GM21619 (cell line): Measurements from ENCODE around the gene TMPRSS9.

Experiments
- ATAC-seq: cut with Tn5 transposase; IDR thresholded peaks from one replicate; pipeline ENCODE4 v1.9.1; 2021; ENCODE audit not compliant: unreplicated experiment

TMPRSS9 gene

GRCh38 chr19:2358548-2359173 is 1.4 kb upstream of the TMPRSS9 start:
- ATAC-seq, result no peak

DNA sequence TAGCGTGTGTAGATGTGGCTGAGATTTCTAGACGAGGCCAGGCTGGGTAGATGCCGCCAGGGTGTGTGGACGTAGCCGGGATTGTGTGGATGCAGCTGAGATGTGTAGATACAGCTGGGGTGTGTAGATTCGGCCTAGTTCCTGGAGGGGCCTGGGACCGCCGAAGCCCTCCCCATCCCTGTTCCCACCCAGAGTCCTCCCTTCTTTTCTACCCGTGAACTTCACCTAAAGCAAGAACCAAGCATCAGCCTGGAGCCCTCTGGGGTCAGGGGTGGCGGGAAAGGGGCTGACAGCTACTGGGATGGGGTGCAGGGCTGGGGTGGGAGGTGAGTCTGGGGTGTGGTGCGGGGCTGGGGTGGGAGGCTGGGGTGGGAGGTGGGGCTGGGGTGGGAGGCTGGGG is 768 bp downstream of the TMPRSS9 start:
- no peak for ATAC-seq

GRCh38 chr19:2361246-2362045 is 1.4 kb downstream of the TMPRSS9 start:
- no peak for ATAC-seq

- ATAC-seq, result no peak
Measured at GRCh38 chr19:2362046-2362969, 2.2 kb downstream of the TMPRSS9 start.

- no peak for ATAC-seq
Measured at GRCh38 chr19:2362970-2363300, 2.9 kb downstream of the TMPRSS9 start.

GRCh38 chr19:2363419-2363818 is 3.4 kb downstream of the TMPRSS9 start:
- ATAC-seq, result no peak

DNA sequence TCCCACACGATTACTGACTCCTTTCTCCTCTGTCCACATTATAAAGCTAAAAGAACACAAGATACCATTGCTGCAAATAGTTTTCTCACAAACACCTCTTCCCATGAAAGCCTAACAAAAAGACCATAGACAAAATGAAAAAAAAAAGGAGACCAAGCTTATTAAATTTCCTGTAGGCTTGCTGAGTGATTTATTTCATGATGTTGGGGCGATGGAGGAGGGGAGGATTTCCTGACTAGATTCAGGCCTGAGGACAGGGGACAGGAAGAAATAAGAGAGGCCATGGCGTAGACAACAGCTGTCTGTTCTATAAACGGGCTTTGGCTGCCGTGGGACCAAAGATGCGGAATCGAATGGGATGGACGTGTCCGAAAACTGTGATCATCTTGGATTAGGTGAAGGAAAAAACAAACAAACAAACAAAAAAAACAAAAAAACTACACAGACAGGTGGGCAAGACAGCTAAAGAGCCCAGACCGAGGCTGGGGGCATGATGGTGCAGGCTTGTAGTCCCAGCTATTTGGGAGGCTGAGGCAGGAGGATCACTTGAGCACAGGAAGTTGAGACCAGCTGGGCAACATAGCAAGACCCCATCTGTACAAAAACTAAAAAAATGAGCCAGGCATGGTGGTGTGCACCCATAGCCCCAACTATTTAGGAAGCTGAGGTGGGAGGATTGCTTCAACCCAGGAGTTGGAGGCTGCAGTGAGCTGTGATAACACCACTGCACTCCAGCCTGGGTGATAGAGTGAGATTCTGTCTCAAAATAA is 5.3 kb downstream of the TMPRSS9 start:
- no peak for ATAC-seq

DNA sequence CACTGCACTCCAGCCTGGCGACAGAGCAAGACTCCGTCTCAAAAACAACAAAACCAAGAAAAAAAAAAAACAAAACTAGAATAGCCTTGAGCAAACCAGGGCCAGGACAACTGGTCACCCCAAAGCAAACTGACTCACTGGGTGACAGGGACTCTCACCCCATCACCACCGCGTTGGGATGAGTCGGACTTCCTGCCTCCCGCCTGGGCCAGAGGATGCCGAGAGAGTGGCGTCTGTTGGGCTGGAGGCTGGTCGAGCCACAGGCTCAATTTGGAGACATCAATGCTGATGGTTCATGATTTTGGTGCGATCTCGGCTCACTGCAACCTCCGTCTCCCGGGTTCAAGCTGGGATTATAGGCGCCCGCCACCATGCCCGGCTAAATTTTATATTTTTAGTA is 11.6 kb downstream of the TMPRSS9 start:
- no peak for ATAC-seq

GRCh38 chr19:2372076-2372612 is 12.1 kb downstream of the TMPRSS9 start:
- ATAC-seq, result no peak

- no peak for ATAC-seq
Measured at GRCh38 chr19:2374808-2375207, 14.7 kb downstream of the TMPRSS9 start.

DNA sequence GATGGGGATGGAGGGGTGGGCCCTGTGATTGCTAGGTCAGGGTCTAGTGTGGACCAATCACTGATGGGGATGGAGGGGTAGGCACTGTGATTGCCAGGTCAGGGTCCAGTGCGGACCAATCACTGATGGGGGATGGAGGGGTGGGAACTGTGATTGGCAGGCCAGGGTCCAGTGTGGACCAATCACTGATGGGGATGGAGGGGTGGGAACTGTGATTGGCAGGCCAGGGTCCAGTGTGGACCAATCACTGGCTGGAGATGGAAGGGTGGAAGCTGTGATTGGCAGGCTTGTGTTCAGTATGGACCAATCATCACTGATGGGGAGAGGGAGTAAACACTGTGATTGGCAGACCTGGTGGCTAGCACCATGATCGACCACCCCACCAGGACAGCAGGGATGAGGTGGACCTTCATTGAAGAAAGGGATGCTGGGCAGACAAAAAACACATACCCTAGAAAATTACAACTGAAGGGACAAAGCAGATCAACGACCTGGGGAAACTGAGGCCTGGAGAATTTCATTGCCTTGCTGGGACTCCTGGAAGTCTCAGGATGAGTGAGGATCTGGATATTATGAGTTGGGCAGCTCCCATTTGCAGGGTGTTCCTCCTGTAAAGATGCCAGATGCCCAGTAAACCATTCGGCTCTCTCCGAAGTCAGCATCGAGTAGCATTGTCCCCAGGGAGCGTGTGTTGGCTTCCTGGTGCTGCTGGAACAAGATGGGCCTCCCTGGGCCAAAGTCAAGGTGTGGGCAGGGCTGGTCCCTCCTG is 15.5 kb downstream of the TMPRSS9 start:
- ATAC-seq, result no peak

DNA sequence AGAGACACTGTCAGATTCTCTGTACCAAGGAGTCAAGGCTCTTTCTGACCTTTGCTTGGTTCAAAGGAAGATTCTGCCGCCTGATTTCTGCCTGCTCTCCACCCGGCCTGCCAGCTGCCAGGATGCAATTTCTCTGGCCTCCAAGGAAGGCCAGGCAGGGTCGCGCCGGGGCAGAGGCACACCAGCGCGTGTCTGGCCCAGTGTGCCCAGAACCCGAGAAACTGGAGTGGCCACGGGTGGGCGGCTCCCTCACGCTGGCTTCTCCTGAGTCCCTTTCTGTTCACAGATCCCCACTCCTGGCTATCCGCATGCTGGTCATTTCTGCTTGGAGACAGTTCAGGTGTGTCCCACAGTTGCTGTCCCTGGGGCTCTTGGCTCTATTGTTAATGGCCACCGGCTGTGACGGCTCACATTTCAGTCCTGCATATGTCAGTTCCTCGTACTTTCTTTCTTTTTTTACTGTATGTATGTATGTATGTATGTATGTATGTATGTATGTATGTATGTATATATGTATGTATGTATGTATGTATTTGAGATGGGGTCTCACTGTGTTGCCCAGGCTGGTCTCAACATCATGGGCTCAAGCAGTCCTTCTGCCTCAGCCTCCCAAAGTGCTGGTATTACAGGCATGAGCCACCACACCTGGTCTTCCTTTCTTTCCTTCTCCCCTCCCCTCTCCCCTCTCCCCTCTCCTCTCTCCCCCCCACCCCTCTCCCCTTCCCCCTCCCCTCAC is 16.9 kb downstream of the TMPRSS9 start:
- ATAC-seq, result no peak

- ATAC-seq, result no peak
Measured at GRCh38 chr19:2380567-2380966, 20.5 kb downstream of the TMPRSS9 start.

DNA sequence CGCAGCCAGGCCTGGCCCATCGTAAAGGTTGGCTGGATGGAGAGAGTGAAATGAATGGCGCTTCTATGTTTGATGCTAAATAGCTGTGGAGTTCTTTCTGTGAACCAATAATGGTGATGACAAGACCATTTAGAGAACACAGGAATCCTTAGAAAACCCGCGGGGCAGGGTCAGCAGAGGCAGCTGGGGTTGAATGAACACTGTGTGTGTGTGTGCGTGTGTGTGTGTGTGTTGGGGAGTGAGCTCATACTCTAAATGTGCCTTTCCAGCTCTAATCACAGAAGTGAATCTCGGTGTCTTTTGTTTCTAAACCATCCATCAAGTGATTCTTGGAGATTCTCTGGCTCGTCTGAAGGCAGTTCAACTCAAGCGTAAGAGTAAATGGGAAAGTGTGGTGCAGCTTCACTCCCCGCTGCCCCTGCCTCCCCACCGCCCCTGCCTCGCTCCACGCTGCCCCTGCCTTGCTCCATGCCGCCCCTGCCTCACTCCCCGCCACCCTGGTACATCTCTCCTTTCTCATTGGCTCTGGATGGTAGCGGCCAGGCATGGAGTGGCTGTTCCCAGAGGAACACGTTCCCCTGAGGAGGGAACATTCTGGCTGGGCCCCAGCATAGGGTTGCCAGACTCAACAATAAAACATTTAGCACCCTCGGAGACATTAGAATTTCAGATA is 21.2 kb downstream of the TMPRSS9 start:
- no peak for ATAC-seq

GRCh38 chr19:2382530-2383222 is 22.6 kb downstream of the TMPRSS9 start:
- ATAC-seq, result no peak

DNA sequence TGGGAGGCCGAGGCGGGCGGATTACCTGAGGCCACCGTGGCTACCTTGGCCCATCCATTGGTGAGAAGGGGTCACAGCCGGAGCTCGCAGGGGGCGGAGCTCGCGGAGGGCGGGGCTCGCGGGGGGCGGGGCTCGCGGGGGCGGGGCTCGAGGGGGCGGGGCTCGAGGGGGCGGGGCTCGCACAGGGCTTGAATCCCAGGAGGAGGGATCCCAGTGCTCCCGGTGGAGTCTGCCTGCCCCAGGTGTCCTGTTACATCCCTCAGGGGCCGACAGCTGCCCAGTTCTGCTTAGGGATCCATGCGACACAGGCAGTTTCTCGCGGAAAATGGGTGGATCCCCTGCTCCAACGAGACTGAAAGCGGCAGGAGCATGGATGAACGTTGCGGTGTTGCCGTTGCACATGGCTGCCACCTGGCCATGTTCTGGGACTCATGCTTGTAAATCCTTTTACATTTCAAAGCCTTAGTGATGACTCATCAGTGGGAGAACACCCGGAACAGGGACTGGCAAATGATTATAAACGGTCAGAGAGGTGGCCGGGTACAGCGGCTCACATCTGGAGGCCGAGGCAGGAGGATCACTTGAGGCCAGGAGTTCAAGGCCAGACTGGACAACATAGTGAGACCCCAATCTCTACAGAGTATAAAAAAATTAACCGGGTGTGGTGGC is 25.1 kb downstream of the TMPRSS9 start:
- no peak for ATAC-seq
